ENCODE results near the gene ARNT2. TPM values are rescaled to one million over a fixed set of nuclear protein-coding genes. Genes with fewer than 3 reads are reported as not detected.

The ARNT2 gene
- polyA plus RNA-seq, 2 of the 4 experiments (the other 2 are of a cell fraction), result 8.9 to 17.0 TPM

DNA sequence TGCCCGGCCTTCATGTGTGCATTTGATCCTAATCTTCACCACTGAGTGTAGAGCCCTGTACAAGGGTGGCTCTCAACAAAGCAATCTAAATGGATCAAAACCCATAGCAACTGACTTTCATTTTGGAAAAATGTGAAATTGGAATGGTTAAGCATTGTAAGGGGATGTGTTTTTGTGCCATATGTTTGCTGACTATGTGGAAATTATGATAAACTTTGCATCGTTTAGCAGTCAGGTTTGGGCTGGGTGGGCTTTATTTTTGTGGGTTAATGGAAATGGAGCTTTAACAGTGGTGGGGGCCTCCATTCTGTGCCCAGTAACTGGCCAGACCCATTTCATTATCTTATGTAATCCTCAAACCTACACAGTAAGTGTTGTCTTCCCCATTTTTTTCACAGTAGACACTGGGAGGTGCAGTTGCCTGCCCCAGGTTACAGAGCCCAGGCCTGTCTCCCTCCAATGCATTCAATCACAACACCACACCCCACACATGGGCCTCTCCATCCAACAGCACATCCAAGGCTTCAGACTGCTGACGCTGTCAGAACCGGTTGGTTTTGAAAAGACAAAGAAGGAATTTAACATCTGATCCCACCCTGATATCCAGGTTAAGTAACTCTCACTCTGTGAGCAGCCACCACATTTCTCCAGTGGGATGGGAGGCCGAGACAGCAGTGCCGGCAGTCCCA, 154.6 kb downstream of the ARNT2 start:
- no peak for FAIRE-seq
- Histone ChIP-seq H3K27ac (no peak overlapping the region), H3K4me3 (no peak overlapping the region), H3K9me3 (no peaks in the 10 kb centered on the region), H3K4me2 (no peak overlapping the region), H3K4me1 (no peaks in the 10 kb centered on the region)
- DNase-seq (ENCODE audit: low read depth in 1 of 2, low spot score in 1 of 2), result no peak
- 96% methylated on average over 6 of the region's 6 CpGs for WGBS (ENCODE audit: missing lambda C conversion rate)
- no peak for TF ChIP-seq CBX2 (IDR thresholded peaks at IDR 0.05; ENCODE audit: borderline replicate concordance, low read depth)
- TF ChIP-seq HEYL (CRISPR knock-in tag; IDR thresholded peaks at IDR 0.05), result no peak
- no peak for TF ChIP-seq RFX5 (IDR thresholded peaks at IDR 0.05)
- no peak for TF ChIP-seq BCL3 (IDR thresholded peaks at IDR 0.05)
- peak; percentile 61 for TF ChIP-seq MAFK (IDR thresholded peaks at IDR 0.05; ENCODE audit: partially characterized antibody)
- CTCF ChIA-PET, result interaction anchor here (0.6 to 3.5 kb wide), 5 partner anchors 9 to 221 kb away, joined by 3 to 18 read pairs (median 5); partner anchors contain the start of gene CEMIP
- no peak for ATAC-seq
- POLR2A ChIA-PET, result no interaction called here

DNA sequence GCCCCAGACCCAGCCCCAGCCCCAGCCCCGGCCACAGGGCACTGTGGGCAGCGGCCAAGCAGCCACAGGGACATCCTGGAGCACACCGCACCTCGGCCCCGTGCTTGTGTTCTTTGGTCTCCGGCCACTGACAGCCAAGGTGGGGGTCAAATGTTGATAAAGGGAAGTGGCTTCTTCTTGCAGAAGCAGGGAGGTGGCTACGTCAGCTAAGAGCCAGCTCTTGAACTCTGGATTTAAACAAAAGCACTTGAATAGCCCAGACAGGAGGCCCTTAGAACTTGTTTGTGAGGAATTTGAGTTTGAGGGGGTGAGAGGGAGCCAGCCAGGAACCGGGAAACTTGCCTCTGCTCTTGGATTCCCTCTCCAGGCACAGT, 155.1 kb downstream of the ARNT2 start:
- DNase-seq (ENCODE audit: low read depth in 1 of 2, low spot score in 1 of 2) (no peak), FAIRE-seq (no peak), ATAC-seq (no peak)
- H3K4me1 ChIP-seq, result no peaks in the 10 kb centered on the region
- no peak overlapping the region for H3K4me2 ChIP-seq
- CTCF ChIA-PET, result interaction anchor here (0.6 to 3.5 kb wide), 4 partner anchors 8 to 218 kb away, joined by 3 to 18 read pairs (median 10); no protein-coding TSS in a partner anchor
- POLR2A ChIA-PET, result no interaction called here
- no peak overlapping the region for H3K4me3 ChIP-seq
- H3K27ac ChIP-seq, result no peak overlapping the region
- H3K9me3 ChIP-seq, result no peaks in the 10 kb centered on the region
- TF ChIP-seq ZSCAN20 (CRISPR knock-in tag; IDR thresholded peaks at IDR 0.05) (no peak), EHF (CRISPR knock-in tag; IDR thresholded peaks at IDR 0.05) (no peak), PBX3 (IDR thresholded peaks at IDR 0.05) (no peak), CEBPB (IDR thresholded peaks at IDR 0.05) (no peak), KDM1A (IDR thresholded peaks at IDR 0.05; ENCODE audit: low read depth) (no peak), MAFK (IDR thresholded peaks at IDR 0.05; ENCODE audit: partially characterized antibody) (no peak), MAZ (IDR thresholded peaks at IDR 0.05; ENCODE audit: borderline replicate concordance, low read depth, low read length) (no peak)
- 97% methylated on average over 6 of the region's 8 CpGs for WGBS (ENCODE audit: missing lambda C conversion rate)

DNA sequence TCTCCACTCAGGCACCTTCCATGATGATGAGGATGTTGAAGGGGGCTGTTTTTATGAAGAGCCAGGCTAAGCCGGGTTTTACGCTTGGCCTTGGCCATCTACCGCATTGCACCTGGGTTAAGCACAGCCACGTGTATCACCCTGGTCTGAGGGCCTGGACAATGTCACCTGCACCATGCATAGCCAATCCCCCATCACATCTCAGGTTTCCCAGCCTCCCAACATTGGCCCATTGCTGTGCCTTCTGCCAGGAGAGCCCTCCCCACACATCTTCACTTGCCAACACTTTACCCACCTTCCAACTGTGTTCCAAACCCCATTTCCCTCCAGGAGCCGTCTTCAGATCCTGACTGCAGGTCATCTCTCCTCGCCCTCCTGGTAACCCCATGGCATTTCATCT, 155.6 kb downstream of the ARNT2 start:
- H3K4me3 ChIP-seq, result no peak overlapping the region

GRCh38 chr15:80560601-80561400, 156.6 kb downstream of the ARNT2 start:
- 69% methylated on average over 9 of the region's 10 CpGs for WGBS (ENCODE audit: missing lambda C conversion rate)
- DNase-seq (ENCODE audit: low read depth in 1 of 2, low spot score in 1 of 2) (no peak), FAIRE-seq (no peak), ATAC-seq (no peak)
- Histone ChIP-seq H3K4me1 (no peaks in the 10 kb centered on the region), H3K4me3 (no peak overlapping the region), H3K27ac (no peak overlapping the region), H3K4me2 (no peak overlapping the region), H3K9me3 (no peaks in the 10 kb centered on the region)
- ChIA-PET POLR2A (no interaction called here), CTCF (interaction anchor here (1.1 to 3.5 kb wide), 5 partner anchors 99 to 216 kb away, joined by 3 to 17 read pairs (median 4); no protein-coding TSS in a partner anchor)
- TF ChIP-seq ATOH8 (CRISPR knock-in tag; IDR thresholded peaks at IDR 0.05; ENCODE audit: low read depth) (no peak), RCOR1 (IDR thresholded peaks at IDR 0.05; ENCODE audit: low read depth, low read length) (no peak), ZC3H11A (IDR thresholded peaks at IDR 0.05) (no peak), RNF2 (IDR thresholded peaks at IDR 0.05; ENCODE audit: borderline replicate concordance, low read depth) (no peak), FOSL2 (IDR thresholded peaks at IDR 0.05) (no peak), FOSL2 (CRISPR knock-in tag; IDR thresholded peaks at IDR 0.05) (no peak), MAX (IDR thresholded peaks at IDR 0.05) (no peak), CBX8 (IDR thresholded peaks at IDR 0.05) (no peak), EHF (CRISPR knock-in tag; IDR thresholded peaks at IDR 0.05) (no peak), JUNB (IDR thresholded peaks at IDR 0.05) (no peak), HES2 (IDR thresholded peaks at IDR 0.05) (no peak), NFE2L2 (conservative IDR thresholded peaks at IDR 0.05; ENCODE audit: low read length) (no peak), CHD4 (IDR thresholded peaks at IDR 0.05; ENCODE audit: borderline replicate concordance) (no peak), ZNF302 (CRISPR knock-in tag; IDR thresholded peaks at IDR 0.05) (no peak), HDAC2 (IDR thresholded peaks at IDR 0.05) (no peak), MYC (IDR thresholded peaks at IDR 0.05; ENCODE audit: borderline replicate concordance, low read length) (no peak)

More for the DNA sequence above, 155.6 kb downstream of the ARNT2 start:
- ChIA-PET POLR2A (no interaction called here), CTCF (interaction anchor here (1.1 to 3.5 kb wide), 6 partner anchors 8 to 217 kb away, joined by 3 to 18 read pairs (median 4); no protein-coding TSS in a partner anchor)
- no peak for FAIRE-seq
- TF ChIP-seq RAD21 (conservative IDR thresholded peaks at IDR 0.05 in 1 of 2, IDR thresholded peaks at IDR 0.05 in 1 of 2), result no peak
- 82% methylated on average over 6 of the region's 6 CpGs for WGBS (ENCODE audit: missing lambda C conversion rate)
- no peak for DNase-seq (ENCODE audit: low read depth in 1 of 2, low spot score in 1 of 2)
- H3K9me3 ChIP-seq, result no peaks in the 10 kb centered on the region
- no peak for ATAC-seq
- H3K4me1 ChIP-seq, result no peaks in the 10 kb centered on the region
- no peak overlapping the region for H3K27ac ChIP-seq
- H3K4me2 ChIP-seq, result no peak overlapping the region

Data from A549 (cell line).